ENCODE data around the gene DTNB.

DTNB gene

DNA sequence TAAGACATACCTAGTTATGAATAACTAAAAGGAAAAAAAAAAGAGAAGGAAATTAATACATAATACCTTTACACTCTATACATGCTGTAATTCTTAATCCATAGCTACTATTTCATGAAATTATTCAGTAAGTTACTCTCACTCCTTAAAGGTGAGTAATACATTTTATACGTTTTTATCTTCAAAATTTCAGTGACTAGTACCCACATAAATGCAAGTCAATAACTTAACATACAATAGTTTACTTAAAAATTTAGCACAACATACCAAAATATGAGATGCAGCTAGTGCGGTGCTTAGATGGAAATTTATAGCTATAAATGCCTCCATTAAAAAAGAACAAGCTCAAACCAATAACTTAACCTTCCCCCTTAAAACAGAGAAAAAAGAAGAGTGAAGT, 36.0 kb upstream of the DTNB start:
- no peak for TF ChIP-seq CTCF (IDR thresholded peaks at IDR 0.05)

DNA sequence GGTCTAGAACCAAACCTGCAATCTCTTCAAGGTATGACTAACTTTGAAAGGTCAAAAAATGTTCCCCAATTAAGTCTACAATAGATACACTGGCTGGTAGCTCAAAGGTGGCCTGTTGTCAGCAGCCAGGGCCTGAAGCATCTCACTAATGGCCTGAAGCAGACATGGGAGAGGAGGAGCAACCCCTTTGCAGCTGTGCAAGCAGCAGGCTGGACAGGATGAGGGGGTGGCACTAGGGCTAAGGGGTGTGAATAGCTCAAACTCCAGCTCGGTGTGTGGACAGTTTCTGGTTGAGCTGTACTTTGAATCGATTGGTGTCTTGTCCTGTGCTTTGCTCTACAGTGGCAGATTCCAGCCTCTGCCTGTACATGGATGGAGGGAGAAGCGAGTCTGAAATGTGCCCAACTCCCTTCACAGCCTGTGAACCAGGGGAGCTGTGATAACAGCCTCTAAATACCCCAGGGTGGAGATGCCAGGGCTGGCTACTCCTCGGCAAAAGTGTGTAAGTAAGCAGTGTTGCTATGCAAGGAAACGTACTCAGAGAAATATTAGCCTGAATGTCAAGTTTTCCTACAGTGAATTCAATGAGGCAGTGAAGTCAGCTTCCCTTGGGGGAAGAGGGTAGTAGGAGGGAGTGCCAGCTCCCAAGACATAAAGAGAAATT, 34.7 kb upstream of the DTNB start:
- no peak for TF ChIP-seq CTCF (IDR thresholded peaks at IDR 0.05)

DNA sequence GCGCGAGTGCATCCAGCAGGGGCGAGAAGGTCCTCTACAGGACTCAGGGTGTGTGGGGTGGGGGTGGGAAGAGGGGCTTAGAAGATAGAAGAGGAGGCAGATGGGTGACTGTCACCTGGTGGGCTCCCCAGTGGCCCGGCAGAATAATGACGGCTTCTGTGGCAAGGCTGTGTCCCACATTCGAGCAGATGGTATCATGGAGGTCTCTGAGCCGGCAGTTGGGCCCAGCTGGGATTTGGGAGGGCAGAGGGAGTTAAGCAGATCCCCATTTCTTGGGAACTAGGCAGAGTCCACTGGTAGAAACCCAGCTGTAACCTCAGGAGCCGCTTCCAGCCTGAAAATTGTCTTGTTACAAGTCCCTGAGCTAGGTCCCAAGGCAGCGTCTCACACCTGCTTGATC, 28.4 kb upstream of the DTNB start:
- TF ChIP-seq CTCF (IDR thresholded peaks at IDR 0.05) = no peak

DNA sequence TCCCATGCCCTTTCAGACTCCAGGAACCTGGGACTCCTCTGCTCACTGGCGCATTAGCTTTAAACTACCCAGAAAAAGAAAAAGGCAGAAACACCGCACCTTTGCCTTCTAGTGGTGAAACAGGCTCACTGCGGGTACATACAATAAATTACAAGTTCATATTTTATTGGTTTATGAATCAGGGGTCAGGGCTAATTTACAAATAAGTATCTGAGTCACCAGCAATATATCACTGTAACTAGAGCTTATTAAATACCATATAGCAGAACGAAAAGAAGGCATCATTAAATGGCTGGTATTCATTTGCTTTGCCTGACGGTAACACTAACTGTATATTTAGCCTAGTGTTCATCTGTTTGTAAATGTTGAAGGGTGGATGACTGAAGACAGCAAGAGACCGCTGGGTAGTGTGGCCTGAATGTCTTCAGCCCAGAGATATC, 26.9 kb upstream of the DTNB start:
- peak; percentile 75 for TF ChIP-seq CTCF (IDR thresholded peaks at IDR 0.05)

DNA sequence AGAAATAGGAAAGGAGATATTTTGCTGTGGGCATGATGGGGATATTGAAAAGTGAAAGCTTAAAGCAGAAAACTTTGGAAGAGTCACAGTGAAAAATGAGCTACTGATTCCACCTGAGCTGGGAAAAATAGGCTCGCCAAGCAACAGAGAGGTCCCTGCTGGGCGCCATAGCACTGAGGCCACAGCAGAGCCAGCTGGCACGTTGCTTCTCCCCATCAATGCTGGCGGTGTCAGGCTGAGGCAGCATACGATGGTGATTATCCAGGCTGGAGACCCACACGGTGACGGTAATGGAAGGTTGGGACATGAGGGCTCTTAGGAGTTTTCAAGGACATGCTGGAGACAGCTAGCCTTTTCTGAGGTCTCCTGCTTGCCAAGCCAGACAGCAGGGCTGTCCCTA, 25.8 kb upstream of the DTNB start:
- TF ChIP-seq CTCF (IDR thresholded peaks at IDR 0.05) = no peak

DNA sequence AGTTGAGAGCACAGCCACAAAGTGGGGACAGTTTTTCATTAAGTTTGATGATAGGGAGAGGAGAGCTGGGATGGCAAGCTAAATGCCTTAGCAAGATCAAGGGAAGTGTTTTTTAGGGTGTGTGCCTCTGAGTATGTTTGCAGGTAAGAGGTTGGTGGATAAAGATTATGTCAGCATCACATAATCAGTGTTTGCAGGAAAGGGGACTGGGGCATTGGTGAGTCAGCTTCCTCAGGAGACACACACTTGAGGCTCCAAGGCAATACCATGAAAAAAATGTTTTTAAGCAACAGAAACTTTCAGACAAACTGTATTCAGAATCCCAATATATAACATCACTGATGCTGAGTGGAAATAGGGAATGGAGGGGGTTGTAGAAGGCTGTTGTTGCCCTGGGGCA, 25.4 kb upstream of the DTNB start:
- TF ChIP-seq CTCF (IDR thresholded peaks at IDR 0.05) = no peak

- TF ChIP-seq CTCF (IDR thresholded peaks at IDR 0.05) = no peak
These were observed 24.4 kb upstream of the DTNB start for GRCh38 chr2:25697559-25698341.

Measured in LNCAP (cell line).